DOHH2 (cell line): ENCODE results near the gene TMEM187.

Experiments used
- H3F3A ChIP-seq: fragments of 200-600 bp; sonication (generic), shearing (Covaris generic); 2 replicates; pipeline ENCODE4 v1.6.0; 2016; ENCODE audit warnings: antibody characterized with exemption, mild to moderate bottlenecking; ENCODE audit not compliant: control insufficient read depth, insufficient read depth
- H3K27ac ChIP-seq: fragments of 200-600 bp; sonication (generic); 2 replicates; pipeline ENCODE4 v1.5.1; 2014; ENCODE audit warnings: low read depth, mild to moderate bottlenecking, low read length, moderate library complexity
- H3K27me3 ChIP-seq: fragments of 200-600 bp; sonication (generic); 2 replicates; pipeline ENCODE4 v1.6.1; 2014; ENCODE audit warnings: mild to moderate bottlenecking, low read length, mixed read lengths; ENCODE audit not compliant: control insufficient read depth
- H3K36me3 ChIP-seq: fragments of 200-600 bp; sonication (generic); 2 replicates; pipeline ENCODE4 v1.6.1; 2014; ENCODE audit warnings: mild to moderate bottlenecking, low read length, moderate library complexity, mixed read lengths; ENCODE audit not compliant: control insufficient read depth
- H3K4me1 ChIP-seq: fragments of 200-600 bp; sonication (generic); 2 replicates; pipeline ENCODE4 v1.6.1; 2014; ENCODE audit warnings: mild to moderate bottlenecking, low read length, mixed read lengths; ENCODE audit not compliant: control insufficient read depth
- H3K4me2 ChIP-seq: fragments of 200-600 bp; sonication (generic); 2 replicates; pipeline ENCODE4 v1.6.0; 2014; ENCODE audit warnings: mild to moderate bottlenecking, low read length, moderate library complexity
- H3K4me3 ChIP-seq: fragments of 200-600 bp; sonication (generic); 2 replicates; pipeline ENCODE4 v1.5.1; 2014; ENCODE audit warnings: mild to moderate bottlenecking, low read length, mixed read lengths
- H3K79me2 ChIP-seq: fragments of 200-600 bp; sonication (generic); 2 replicates; pipeline ENCODE4 v1.6.1; 2014; ENCODE audit warnings: mild to moderate bottlenecking, low read length, mixed read lengths; ENCODE audit not compliant: control insufficient read depth
- H3K9me2 ChIP-seq: fragments of 200-600 bp; sonication (generic); replicated peaks from 2 replicates; pipeline ENCODE4 v1.6.1; 2014; ENCODE audit warnings: mild to moderate bottlenecking, low read length, mixed read lengths; ENCODE audit not compliant: control insufficient read depth
- H3K9me3 ChIP-seq: fragments of 200-600 bp; sonication (generic); 2 replicates; pipeline ENCODE4 v1.6.1; 2014; ENCODE audit warnings: antibody characterized with exemption, low read length, mixed read lengths; ENCODE audit not compliant: control insufficient read depth, insufficient read depth
- H4K20me1 ChIP-seq: fragments of 200-600 bp; sonication (generic); 2 replicates; pipeline ENCODE4 v1.6.0; 2014; ENCODE audit warnings: low read depth, mild to moderate bottlenecking, antibody characterized with exemption, low read length, moderate library complexity; ENCODE audit not compliant: control insufficient read depth, insufficient read depth
- EZH2phosphoT487 ChIP-seq: fragments of 200-600 bp; sonication (generic); IDR thresholded peaks from 2 replicates; pipeline ENCODE4 v1.6.1; 2017; ENCODE audit warnings: borderline replicate concordance, mild to moderate bottlenecking, antibody characterized with exemption, low read length, moderate library complexity, mixed read lengths
- TF ChIP-seq, protein P1 (sequence below): fragments of 200-600 bp; sonication (generic); IDR thresholded peaks from one replicate; pipeline ENCODE4 v1.5.1; 2014; ENCODE audit warnings: antibody characterized with exemption, mild to moderate bottlenecking, low read depth, low read length; ENCODE audit not compliant: poor library complexity, severe bottlenecking

TMEM187 gene

GRCh38 chrX:154013614-154014360 lies 41.2 kb downstream of the TMEM187 start:
- H3K9me3 ChIP-seq: no peaks in the 10 kb centered on the region
- H3K9me2 ChIP-seq: no peaks in the 10 kb centered on the region
- no peaks in the 10 kb centered on the region for H3F3A ChIP-seq
- TF ChIP-seq, protein P1, sequence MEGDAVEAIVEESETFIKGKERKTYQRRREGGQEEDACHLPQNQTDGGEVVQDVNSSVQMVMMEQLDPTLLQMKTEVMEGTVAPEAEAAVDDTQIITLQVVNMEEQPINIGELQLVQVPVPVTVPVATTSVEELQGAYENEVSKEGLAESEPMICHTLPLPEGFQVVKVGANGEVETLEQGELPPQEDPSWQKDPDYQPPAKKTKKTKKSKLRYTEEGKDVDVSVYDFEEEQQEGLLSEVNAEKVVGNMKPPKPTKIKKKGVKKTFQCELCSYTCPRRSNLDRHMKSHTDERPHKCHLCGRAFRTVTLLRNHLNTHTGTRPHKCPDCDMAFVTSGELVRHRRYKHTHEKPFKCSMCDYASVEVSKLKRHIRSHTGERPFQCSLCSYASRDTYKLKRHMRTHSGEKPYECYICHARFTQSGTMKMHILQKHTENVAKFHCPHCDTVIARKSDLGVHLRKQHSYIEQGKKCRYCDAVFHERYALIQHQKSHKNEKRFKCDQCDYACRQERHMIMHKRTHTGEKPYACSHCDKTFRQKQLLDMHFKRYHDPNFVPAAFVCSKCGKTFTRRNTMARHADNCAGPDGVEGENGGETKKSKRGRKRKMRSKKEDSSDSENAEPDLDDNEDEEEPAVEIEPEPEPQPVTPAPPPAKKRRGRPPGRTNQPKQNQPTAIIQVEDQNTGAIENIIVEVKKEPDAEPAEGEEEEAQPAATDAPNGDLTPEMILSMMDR: peak; percentile 82
- TF ChIP-seq EZH2phosphoT487: no peak
- no peak overlapping the region for H3K4me2 ChIP-seq
- H3K27me3 ChIP-seq: no peaks in the 10 kb centered on the region
- no peak overlapping the region for H3K4me3 ChIP-seq
- H3K27ac ChIP-seq: no peak overlapping the region
- no peaks in the 10 kb centered on the region for H4K20me1 ChIP-seq
- peaks cover 16% of the 10 kb centered on the region for H3K79me2 ChIP-seq
- peaks cover 10% of the 10 kb centered on the region for H3K4me1 ChIP-seq
- peaks cover 66% of the 10 kb centered on the region for H3K36me3 ChIP-seq

DNA sequence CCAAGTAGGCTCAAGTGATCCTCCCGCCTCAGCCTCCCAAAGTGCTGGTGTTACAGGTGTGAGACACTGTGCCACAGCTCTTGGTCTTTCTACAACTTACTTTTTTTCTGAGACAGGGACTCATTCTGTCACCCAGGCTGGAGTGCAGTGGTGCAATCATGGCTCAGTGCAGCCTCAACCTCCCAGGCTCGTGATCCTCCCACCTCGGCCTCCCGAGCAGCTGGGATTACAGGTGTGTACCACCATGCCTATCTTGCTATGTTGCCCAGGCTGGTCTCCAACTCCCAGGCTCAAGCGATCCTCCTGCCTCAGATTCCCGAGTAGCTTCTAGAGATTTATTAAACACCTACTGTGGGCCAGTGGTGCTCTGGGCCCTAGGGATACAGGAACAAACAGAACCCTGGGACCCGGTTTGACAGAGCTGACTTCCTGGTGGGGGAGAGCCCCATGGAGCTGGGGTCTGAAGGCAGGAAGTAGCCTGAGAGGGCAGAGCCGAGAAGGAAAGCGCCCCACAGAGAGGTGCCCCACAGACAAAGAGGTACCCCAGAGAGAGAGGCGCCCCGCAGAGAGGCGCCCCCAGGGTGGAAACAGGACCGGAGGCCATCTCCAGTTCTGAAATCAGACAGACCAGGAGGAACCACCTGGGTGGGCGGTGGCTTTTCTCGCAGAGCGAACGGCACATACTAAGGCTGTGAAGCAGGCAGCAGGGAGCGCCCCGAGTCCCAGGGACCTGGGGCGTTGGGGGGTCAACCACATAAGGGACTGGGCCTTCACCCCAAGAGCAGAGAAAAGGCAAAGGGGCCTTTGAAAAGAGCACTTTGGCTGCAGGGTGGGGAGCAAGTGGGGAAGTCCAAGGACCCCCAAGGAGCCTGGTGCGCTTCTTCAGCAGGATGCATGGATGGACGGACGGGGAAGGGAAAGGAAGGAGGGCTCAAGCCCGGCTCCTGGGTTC lies 42.2 kb downstream of the TMEM187 start:
- Histone ChIP-seq H3K36me3 (peaks cover 68% of the 10 kb centered on the region), H3K79me2 (peaks cover 24% of the 10 kb centered on the region), H3K4me1 (peaks cover 9% of the 10 kb centered on the region), H3K9me3 (no peaks in the 10 kb centered on the region), H3K27ac (no peak overlapping the region), H3K9me2 (no peaks in the 10 kb centered on the region), H3K27me3 (no peaks in the 10 kb centered on the region), H3F3A (no peaks in the 10 kb centered on the region), H4K20me1 (no peaks in the 10 kb centered on the region), H3K4me2 (no peak overlapping the region), H3K4me3 (no peak overlapping the region)
- TF ChIP-seq EZH2phosphoT487: no peak
- TF ChIP-seq, protein P1: no peak

DNA sequence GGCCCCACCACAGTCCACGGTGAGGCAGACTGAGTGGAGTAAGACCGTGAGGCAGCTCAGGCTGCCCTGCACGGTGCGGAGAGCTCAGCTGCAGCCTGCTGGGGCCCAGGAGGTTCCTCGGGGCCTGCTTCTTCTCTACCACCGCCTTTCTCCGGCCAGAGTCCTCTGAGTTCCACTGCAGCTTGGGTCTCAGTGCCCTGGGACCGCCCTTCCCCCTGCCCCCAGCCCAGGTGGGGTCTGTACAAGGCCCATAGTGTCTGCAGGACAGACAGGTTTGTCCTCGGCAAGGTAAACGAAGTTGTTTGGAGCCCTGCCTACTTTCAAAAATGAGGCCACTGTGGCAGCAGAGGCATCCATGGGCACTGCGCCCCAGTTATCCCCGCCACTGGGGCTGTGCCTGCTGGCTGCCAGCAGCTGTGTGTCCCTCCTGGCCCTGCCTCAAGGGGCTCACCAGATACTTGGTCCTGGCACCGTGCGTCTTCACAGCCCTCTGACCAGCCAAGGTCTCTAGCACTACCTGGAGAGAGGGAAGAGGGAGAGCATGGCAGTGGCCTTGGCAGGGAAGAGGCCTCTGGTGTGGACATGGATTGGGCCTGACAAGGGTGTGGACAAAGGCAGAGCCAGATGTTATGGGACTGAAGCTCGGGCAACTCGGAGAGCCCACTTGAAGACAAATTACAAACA lies 43.2 kb downstream of the TMEM187 start:
- Histone ChIP-seq H3K27me3 (no peaks in the 10 kb centered on the region), H3K4me2 (no peak overlapping the region), H3K9me3 (no peaks in the 10 kb centered on the region), H3F3A (no peaks in the 10 kb centered on the region), H3K36me3 (peaks cover 60% of the 10 kb centered on the region), H4K20me1 (no peaks in the 10 kb centered on the region), H3K9me2 (no peaks in the 10 kb centered on the region), H3K4me3 (no peak overlapping the region), H3K79me2 (peaks cover 31% of the 10 kb centered on the region), H3K4me1 (peaks cover 10% of the 10 kb centered on the region), H3K27ac (no peak overlapping the region)
- TF ChIP-seq, protein P1: no peak
- no peak for TF ChIP-seq EZH2phosphoT487
